ENCODE measurements around the gene TIAM2.

The TIAM2 gene

GRCh38 chr6:155132617-155133016 is 137.5 kb downstream of the TIAM2 start:
- no peak for TF ChIP-seq CTCF (IDR thresholded peaks at IDR 0.05; ENCODE audit: insufficient read depth, low read length, poor library complexity, severe bottlenecking)
- Histone ChIP-seq H3K4me3 (replicated peaks; ENCODE audit: low read depth, low read length) (no peak overlapping the region), H3K27me3 (replicated peaks; ENCODE audit: control insufficient read depth, insufficient read depth, low read length) (no peaks in the 10 kb centered on the region; the same call in 1 of the 2 replicates), H3K36me3 (ENCODE audit: control insufficient read depth, insufficient read depth, low read length) (no peaks in the 10 kb centered on the region)
- DNase-seq (ENCODE audit: extremely low read depth, insufficient read length): no peak

GRCh38 chr6:155141002-155141401 is 145.9 kb downstream of the TIAM2 start:
- no peak for DNase-seq (ENCODE audit: extremely low read depth, insufficient read length)
- no peaks in the 10 kb centered on the region for H3K27me3 ChIP-seq (replicated peaks; ENCODE audit: control insufficient read depth, insufficient read depth, low read length)
- TF ChIP-seq CTCF (IDR thresholded peaks at IDR 0.05; ENCODE audit: insufficient read depth, low read length, poor library complexity, severe bottlenecking): no peak
- no peaks in the 10 kb centered on the region for H3K36me3 ChIP-seq (ENCODE audit: control insufficient read depth, insufficient read depth, low read length)
- no peak overlapping the region for H3K4me3 ChIP-seq (replicated peaks; ENCODE audit: low read depth, low read length)

- Histone ChIP-seq H3K36me3 (ENCODE audit: control insufficient read depth, insufficient read depth, low read length) (no peaks in the 10 kb centered on the region), H3K27me3 (replicated peaks; ENCODE audit: control insufficient read depth, insufficient read depth, low read length) (no peaks in the 10 kb centered on the region)
- TF ChIP-seq CTCF (IDR thresholded peaks at IDR 0.05; ENCODE audit: insufficient read depth, low read length, poor library complexity, severe bottlenecking): no peak
Observed at GRCh38 chr6:155141512-155141911, 146.4 kb downstream of the TIAM2 start.

GRCh38 chr6:155142168-155143028 is 147.3 kb downstream of the TIAM2 start:
- no peak for TF ChIP-seq CTCF (IDR thresholded peaks at IDR 0.05; ENCODE audit: insufficient read depth, low read length, poor library complexity, severe bottlenecking)
- DNase-seq (ENCODE audit: extremely low read depth, insufficient read length): no peak
- H3K4me3 ChIP-seq (replicated peaks; ENCODE audit: low read depth, low read length): no peak overlapping the region
- no peaks in the 10 kb centered on the region for H3K27me3 ChIP-seq (replicated peaks; ENCODE audit: control insufficient read depth, insufficient read depth, low read length)
- no peaks in the 10 kb centered on the region for H3K36me3 ChIP-seq (ENCODE audit: control insufficient read depth, insufficient read depth, low read length)

More at GRCh38 chr6:155141512-155141911, 146.4 kb downstream of the TIAM2 start:
- DNase-seq (ENCODE audit: extremely low read depth, insufficient read length): no peak
- no peak overlapping the region for H3K4me3 ChIP-seq (replicated peaks; ENCODE audit: low read depth, low read length)

GRCh38 chr6:155143029-155143577 is 148.0 kb downstream of the TIAM2 start:
- no peak overlapping the region for H3K4me3 ChIP-seq (replicated peaks; ENCODE audit: low read depth, low read length)
- no peaks in the 10 kb centered on the region for H3K36me3 ChIP-seq (ENCODE audit: control insufficient read depth, insufficient read depth, low read length)
- DNase-seq (ENCODE audit: extremely low read depth, insufficient read length): no peak
- TF ChIP-seq CTCF (IDR thresholded peaks at IDR 0.05; ENCODE audit: insufficient read depth, low read length, poor library complexity, severe bottlenecking): no peak
- no peaks in the 10 kb centered on the region for H3K27me3 ChIP-seq (replicated peaks; ENCODE audit: control insufficient read depth, insufficient read depth, low read length)

Measured in GM06990 (cell line).